ENCODE data around the gene TMEM239.
"Not testable (repeated sequence)": the region's sequence is repeated elsewhere in the genome, so short reads cannot be mapped to it uniquely, and the experiment has no call there.

The TMEM239 gene

DNA sequence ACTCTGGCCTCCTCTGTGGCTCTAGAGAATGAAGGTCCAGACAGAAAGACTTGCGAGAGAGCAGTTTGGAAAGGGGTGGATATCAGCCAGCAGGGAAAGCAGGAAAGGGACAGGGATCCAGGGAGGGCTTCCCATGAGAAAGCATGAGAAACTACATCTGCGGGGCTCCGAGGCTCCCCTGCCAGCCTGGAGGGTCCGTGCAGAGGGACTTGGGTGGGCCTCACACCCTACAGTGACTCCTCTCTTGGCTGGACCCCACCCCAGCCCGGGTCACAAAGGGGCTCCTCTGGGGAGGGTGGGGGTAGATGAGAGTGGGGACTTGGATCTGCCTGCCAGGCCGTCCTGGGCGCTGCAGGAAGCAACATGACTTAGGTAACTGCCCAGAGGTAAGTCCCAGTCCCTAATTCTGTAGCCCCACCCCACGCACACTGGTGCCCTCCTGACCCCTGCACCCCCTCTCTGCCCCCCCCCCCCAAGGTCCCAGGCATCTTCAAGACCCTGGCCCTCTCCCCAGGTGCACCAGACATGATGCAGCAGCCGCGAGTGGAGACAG lies at the start of gene TMEM239:
Gene TMEM239, plus strand, starts transcription at position 335 of the 553 bp plus-strand sequence. Its CDS starts 191 bp downstream, at position 526.
- no peak for DNase-seq (ENCODE audit: extremely low spot score, insufficient read length, low read depth)
- FAIRE-seq, result no peak

- FAIRE-seq (no peak), DNase-seq (ENCODE audit: extremely low spot score, insufficient read length, low read depth) (no peak)
Measured at GRCh38 chr20:2767768-2768631, 48.2 kb upstream of the TMEM239 start.

- DNase-seq (ENCODE audit: extremely low spot score, insufficient read length, low read depth) (no peak), FAIRE-seq (no peak)
Measured at GRCh38 chr20:2768632-2769015, 47.5 kb upstream of the TMEM239 start.

DNA sequence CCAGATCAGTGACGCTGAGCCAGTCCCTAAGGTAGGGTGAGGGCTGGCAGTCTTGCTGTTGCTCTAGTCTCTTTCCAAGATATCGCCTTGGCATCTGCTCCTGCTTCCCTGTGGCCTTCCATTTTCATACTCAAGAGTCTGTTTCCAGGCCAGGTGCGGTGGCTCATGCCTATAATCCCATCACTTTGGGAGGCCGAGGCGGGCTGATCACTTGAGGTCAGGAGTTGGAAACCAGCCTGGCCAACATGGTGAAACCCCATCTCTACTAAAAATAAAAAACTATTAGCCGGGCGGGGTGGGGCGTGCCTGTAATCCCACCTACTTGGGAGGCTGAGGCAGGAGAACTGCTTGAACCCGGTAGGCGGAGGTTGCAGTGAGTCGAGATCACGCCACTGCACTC lies 46.1 kb upstream of the TMEM239 start:
- not testable (repeated sequence) for DNase-seq (ENCODE audit: extremely low spot score, insufficient read length, low read depth); FAIRE-seq

GRCh38 chr20:2771631-2772080 lies 44.5 kb upstream of the TMEM239 start:
- FAIRE-seq, result no peak
- DNase-seq (ENCODE audit: extremely low spot score, insufficient read length, low read depth), result no peak

- FAIRE-seq (no peak), DNase-seq (ENCODE audit: extremely low spot score, insufficient read length, low read depth) (no peak)
Measured at GRCh38 chr20:2773812-2774211, 42.4 kb upstream of the TMEM239 start.

DNA sequence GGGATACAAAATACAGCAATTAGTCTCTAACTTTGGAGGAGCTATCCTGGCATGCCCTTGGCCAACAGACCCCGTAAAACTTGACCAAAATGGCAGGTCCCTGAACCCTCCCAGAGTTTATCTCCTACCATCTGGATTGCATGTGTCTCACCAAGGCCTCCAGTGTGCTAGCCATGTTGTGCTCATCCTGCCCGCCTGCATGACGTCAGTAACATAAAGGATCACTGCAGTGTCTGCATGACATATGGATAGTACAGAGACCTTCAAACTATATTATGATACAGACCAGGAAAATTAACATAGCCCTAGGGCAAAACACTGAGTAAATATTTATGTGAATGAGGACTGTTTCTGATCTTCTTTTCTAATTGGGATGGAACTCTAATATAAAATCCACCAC lies 41.0 kb upstream of the TMEM239 start:
- FAIRE-seq, result no peak
- no peak for DNase-seq (ENCODE audit: extremely low spot score, insufficient read length, low read depth)

GRCh38 chr20:2778602-2779321 lies 37.4 kb upstream of the TMEM239 start:
- FAIRE-seq (peak; percentile 45), DNase-seq (ENCODE audit: extremely low spot score, insufficient read length, low read depth) (no peak)

- DNase-seq (ENCODE audit: extremely low spot score, insufficient read length, low read depth), result no peak
- FAIRE-seq, result no peak
Measured at GRCh38 chr20:2780948-2781347, 35.2 kb upstream of the TMEM239 start.

DNA sequence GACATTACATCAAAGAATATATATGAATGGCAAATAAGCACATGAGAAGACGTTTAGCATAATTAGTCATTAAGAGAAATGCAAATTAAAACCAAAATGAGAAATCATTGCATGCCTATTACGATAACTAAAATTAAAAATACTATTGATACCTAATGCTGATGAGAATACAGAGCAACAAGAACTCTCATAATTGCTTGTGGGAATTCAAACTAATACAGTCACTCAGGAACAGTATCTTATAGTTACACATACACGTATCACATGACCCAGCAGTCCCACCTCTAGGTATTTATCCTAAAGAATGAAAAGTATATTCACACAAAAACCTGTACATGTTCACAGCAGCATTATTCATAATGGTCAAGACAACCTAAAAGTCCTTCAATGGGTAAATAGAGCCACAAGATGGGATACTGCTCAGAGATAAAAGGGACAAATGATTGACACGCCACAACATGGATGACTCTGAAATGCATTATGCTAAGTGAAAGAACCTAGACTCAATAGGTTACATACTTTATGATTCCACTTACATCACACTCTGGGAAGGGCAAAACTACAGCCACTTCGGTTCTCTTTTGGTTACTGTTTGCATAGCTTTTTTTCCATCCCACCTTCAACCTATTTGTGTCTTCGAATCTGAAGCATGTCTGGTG lies 32.1 kb upstream of the TMEM239 start:
- FAIRE-seq (no peak), DNase-seq (ENCODE audit: extremely low spot score, insufficient read length, low read depth) (no peak)

GRCh38 chr20:2793471-2793870 lies 22.7 kb upstream of the TMEM239 start:
- DNase-seq (ENCODE audit: extremely low spot score, insufficient read length, low read depth) (no peak), FAIRE-seq (no peak)

GRCh38 chr20:2794202-2794748 lies 21.9 kb upstream of the TMEM239 start:
- DNase-seq (ENCODE audit: extremely low spot score, insufficient read length, low read depth), result no peak
- no peak for FAIRE-seq

GRCh38 chr20:2794866-2795447 lies 21.2 kb upstream of the TMEM239 start:
- FAIRE-seq, result no peak
- no peak for DNase-seq (ENCODE audit: extremely low spot score, insufficient read length, low read depth)

GRCh38 chr20:2795451-2795850 lies 20.7 kb upstream of the TMEM239 start:
- no peak for DNase-seq (ENCODE audit: extremely low spot score, insufficient read length, low read depth)
- no peak for FAIRE-seq

- FAIRE-seq, result no peak
- DNase-seq (ENCODE audit: extremely low spot score, insufficient read length, low read depth), result no peak
Measured at GRCh38 chr20:2796011-2796660, 20.0 kb upstream of the TMEM239 start.

GRCh38 chr20:2797136-2797983 lies 18.8 kb upstream of the TMEM239 start:
- FAIRE-seq (no peak), DNase-seq (ENCODE audit: extremely low spot score, insufficient read length, low read depth) (no peak)

DNA sequence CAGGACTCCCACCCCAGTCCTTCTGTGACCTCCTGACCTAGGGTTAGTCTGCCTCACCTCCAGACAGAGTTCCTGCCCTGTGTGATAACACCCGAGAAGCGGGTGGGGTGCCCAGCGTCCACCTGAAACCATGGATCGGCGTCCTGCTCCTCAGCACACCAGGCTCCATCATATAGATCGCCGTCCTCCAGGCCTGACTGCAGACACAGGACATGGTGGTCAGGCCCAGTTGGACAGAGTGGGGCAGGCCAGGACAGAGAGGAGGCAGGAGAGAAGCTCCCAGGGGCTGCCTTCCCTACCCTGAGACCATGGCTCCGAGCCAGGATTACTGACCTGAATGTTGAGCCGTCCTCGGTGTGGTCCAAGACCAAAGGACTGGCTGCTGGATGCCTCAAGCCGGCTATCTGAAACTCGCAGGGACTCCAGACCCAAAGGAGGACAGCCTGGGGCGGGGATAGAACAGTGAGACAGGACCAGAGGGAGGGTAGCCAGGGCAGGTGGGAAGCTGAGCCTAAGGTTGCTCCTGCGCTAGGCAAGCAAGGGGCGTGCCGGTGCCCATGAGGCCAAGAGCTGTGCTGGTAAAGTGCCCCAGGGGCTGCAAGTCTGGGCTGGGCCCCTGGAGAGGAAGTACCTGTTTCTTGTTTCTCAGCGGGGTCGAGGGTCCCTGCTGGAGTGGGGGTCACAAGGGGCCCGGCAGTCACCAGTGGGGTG lies 17.9 kb upstream of the TMEM239 start:
- FAIRE-seq (no peak), DNase-seq (ENCODE audit: extremely low spot score, insufficient read length, low read depth) (no peak)

- peak; percentile 67 for FAIRE-seq
Measured at GRCh38 chr20:2798814-2799213, 17.4 kb upstream of the TMEM239 start.

More at GRCh38 chr20:2798814-2799213, 17.4 kb upstream of the TMEM239 start:
- no peak for DNase-seq (ENCODE audit: extremely low spot score, insufficient read length, low read depth)
